ENCODE results near the gene ZNF750.

ZNF750 gene

GRCh38 chr17:82832881-82833475, 6.8 kb downstream of the ZNF750 start:
- no peak for DNase-seq

DNA sequence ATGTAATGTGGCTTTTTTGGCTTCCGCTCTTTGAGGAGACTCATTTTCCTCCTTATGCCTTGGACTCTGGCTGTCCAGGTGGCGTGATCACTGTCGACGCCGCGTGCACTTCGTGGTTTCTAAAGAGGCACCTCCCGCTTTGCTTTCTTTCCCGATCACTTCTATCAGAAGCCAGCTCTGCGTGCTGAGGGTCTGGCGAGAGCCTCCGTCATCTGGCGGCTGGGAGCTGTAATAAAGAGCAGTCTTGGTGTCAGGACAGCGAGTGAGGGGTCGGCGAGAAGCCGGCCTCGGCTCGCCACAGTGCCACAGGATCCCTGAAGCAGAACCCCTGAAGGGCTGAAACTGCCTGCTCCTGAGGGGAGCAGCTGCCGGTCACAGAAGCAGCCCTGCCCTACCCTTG, 7.4 kb downstream of the ZNF750 start:
- DNase-seq: no peak

DNA sequence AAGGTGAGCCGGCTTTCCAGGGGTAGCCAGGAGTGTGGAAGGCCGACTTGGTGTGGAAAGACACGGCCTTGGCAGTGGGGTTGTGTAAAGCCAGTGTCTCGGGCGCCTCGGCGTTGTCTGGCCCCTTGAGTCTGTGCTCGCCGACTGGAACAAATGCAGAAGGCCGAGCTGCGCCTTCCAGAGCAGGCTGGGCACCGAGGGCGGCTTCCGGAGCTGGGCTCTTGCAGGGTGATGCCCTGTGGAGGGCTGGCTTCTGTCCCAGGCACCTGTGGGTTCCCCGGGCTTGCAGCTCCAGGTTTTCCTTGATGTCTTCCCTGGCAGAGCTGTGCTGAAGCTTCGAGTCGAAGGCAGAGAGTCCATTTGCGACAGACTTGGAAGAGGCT, 8.0 kb downstream of the ZNF750 start:
- DNase-seq: no peak

DNA sequence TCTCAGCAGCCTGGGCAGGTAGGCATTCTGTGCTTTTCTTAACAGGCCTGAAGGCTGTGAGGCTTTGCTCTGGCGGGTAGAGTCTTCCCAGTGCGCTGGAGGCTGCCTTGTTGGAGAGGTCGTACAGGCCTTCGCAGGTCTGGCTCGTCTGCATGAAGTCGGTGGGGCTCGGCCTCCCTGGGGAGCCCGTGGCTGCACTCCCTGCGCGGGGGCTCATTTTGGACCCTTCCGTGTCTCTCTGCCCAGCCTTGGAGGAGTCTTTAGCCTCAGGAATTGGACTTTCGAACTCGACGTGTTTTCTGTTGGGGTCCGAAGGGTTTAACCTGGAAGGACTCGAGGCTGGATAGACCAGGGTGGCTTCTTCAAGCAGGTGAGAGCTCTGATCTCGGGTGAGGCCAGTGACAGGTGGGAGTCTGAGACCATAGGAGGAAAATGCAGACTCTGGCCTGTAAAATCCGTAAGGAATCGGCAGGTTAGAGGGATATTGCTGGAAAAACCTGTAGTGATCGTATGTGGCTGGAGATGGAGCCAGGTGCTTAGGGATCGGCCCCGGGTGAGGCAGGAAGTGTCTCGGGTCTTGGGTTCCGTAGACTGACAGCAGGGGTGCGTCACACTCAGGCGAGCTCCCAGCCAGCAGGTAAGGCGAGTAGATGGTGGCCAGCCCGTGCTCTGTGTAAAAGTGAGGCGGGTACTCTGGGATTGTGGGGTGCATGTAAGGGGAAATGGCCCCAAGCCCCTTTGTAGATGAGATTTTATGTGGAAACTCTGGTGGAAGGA, 8.6 kb downstream of the ZNF750 start:
- no peak for DNase-seq

DNA sequence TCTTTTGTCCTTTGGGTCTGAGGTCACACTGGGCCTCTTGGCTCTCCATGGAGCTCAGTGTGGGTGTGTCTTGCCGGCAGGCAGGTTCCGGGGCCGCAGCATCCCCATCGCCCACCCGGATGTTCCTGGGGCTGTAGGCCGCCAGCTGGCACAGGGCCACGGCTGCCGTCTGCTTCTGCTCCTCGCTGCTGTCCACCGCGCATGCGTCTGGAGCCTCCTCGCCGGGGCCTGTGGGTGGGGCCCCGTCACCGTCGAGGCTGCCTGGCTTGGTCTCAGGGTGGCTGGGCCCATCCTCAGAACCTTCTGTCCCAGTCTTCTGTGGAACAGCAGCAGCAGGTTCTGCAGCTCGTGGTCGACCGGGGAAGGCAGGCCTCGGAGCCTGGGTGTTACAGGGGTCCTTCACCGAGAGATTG, 9.6 kb downstream of the ZNF750 start:
- no peak for DNase-seq

GRCh38 chr17:82828875-82829487, 10.8 kb downstream of the ZNF750 start:
- DNase-seq: no peak

DNA sequence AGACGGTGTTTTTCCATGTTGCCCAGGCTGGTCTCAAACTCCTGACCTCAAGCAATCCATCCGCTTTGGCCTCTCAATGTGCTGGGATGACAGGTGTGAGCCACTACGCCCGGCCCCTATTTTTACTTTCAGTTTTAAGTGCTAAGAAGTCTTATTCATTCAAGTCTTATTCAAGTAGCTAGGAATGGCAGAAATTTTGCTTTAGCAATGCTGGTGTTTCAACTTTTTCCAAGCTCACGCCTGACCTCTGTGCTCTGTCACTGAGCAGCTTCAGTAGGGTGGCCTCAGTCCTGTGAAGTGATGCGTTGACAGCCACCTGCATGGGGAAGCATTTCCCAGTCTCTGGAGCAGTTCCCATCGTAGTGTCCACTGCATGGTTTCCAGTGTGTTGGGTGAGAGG, 12.9 kb downstream of the ZNF750 start:
- no peak for DNase-seq

DNA sequence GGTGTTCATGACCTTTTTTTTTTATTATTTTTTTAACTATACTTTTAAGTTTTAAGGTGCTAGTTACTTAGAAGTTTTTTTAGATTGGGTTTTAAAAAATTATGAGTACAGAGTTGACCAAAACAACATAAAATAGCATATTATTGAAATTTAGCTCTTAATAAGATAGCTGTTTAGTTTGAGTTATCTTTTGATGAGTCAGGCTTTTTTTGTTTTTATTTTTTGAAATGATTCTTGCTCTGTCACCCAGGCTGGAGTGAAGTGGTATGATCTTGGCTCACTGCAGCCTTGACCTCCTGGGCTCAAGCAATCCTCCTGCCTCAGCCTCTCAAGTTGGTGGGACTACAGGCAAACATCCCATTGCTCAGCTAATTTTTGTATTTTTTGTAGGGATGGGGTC, 13.6 kb downstream of the ZNF750 start:
- DNase-seq: no peak

DNA sequence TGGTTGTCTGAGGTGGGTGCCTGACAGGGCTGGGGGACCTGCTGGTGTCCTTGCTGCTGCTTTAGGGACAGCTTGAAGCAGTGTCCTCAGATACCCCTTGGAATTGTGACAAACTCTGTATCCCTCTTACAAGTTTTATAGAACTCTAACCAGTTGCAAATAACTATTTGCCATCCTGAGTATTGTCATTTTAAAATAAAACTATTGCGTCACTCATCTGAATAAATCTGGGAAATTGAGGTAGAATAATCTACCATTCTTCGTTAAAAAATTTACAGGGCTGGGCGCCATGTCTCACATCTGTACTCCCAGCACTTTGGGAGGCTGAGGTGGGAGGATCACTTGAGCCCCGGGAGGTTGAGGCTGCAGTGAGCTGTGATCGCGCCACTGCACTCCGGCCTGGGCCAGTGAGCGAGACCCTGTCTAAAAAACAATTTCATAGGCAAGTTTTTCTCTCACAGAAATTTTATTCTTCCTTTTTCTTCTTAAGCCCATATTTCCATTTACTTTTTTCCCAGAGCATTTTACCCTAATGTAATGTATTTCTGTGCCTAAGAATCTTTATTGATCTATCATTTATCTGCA, 14.2 kb downstream of the ZNF750 start:
- DNase-seq: no peak

DNA sequence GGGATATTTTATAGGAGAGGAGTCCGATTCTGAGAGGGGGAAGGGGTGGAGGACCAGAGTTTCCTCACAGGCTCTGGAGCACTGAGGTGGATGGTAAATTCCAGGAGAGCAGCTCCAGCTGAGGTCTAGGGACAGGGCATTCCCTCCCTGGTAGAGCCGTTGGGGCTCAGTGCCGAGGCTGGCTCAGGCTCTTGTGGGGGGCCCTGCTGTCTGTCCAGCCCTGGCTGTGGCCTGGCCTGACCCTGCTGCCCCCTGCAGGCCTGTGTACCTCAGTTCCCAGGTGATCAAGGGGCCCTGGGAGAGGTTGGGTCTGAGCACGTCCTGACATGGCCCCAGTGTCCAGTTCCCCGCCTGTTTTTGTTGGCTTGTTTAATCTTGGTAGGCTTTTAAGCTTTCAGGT, 16.8 kb downstream of the ZNF750 start:
- DNase-seq: no peak

GRCh38 chr17:82822281-82822680, 17.5 kb downstream of the ZNF750 start:
- no peak for DNase-seq

DNA sequence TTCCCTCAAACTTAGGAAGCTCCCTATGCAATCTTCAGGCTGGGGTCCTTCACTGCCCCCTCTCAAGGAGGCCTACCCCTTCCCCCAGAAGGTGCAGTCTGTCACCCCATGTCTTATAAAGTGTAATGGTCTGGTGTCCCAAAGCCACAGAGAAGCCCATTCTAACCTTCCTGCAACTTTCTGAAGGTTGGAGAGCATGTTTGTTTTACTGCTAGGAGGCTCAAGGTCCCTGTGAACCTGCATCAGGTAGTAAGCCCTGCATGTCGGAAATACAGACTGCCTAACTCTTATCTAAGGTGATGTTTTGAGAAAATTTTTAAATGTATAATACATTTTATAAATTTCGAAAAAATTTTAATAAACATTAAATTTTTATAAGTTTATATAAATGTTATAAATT, 18.3 kb downstream of the ZNF750 start:
- DNase-seq: no peak

GRCh38 chr17:82820278-82821251, 19.3 kb downstream of the ZNF750 start:
- DNase-seq: no peak

- DNase-seq: no peak
Observed at GRCh38 chr17:82817947-82818346, 21.9 kb downstream of the ZNF750 start.

DNA sequence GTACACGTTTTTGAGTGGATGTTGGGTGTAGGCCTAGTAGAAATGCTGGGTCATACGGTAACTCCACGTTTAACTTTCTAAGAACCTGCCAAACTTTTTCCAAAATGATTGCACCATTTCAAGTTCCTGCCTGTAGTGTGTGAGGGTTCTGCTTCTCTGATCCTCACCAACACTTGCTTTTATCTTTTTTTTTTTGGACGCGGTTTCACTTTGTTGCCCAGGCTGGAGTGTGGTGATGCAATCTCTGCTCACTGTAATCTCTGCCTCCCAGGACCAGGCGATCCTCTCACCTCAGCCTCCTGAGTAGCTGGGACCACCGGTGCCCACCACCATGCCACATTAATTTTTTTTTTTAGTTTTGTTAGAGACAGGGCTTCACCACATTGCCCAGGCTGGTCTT, 23.5 kb downstream of the ZNF750 start:
- no peak for DNase-seq

- no peak for DNase-seq
Observed at GRCh38 chr17:82815790-82816305, 24.0 kb downstream of the ZNF750 start.

- DNase-seq: no peak
Observed at GRCh38 chr17:82815354-82815753, 24.5 kb downstream of the ZNF750 start.

GRCh38 chr17:82814834-82815233, 25.0 kb downstream of the ZNF750 start:
- no peak for DNase-seq

DNA sequence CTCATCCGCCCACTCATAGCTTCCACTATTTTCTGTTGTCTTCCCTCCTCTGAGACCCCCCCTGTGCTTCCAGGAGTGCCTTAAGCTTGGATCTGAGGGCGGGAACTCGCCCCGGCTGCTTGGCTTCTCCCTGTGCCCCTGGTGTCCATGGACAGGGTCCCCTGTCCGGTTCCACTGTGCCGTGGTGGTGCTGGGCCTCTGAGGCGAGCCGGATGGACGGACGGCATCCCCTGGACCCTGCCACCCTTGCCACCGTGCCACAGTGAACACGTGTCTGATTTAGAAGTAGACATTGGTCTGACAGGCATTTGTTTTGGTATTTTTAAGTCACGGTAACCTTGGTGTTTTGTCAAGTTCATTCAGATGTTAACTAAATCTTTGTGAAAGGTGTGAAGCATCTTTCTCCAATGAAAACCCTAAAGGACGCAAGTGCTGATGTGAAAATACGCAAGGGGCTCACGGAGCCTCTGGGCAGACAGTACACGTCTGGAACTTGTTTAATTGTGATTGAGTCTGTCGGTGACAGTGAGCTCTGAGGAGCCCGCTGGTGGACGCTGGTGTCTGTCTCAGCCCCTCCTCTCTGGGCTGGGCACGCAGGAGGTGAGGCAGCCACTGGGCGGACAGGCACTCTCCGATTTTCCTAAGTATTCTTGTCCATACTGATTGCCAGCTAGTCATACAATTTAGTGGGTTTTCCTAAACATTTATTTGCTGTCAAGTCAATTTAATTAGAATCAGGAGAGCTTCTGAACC, 26.3 kb downstream of the ZNF750 start:
- no peak for DNase-seq

GRCh38 chr17:82812601-82813000, 27.2 kb downstream of the ZNF750 start:
- no peak for DNase-seq

GRCh38 chr17:82812058-82812457, 27.8 kb downstream of the ZNF750 start:
- DNase-seq: no peak

Data from bone marrow (tissue), 2 donors.